ENCODE data around the gene UBE2R2.

Gene UBE2R2

DNA sequence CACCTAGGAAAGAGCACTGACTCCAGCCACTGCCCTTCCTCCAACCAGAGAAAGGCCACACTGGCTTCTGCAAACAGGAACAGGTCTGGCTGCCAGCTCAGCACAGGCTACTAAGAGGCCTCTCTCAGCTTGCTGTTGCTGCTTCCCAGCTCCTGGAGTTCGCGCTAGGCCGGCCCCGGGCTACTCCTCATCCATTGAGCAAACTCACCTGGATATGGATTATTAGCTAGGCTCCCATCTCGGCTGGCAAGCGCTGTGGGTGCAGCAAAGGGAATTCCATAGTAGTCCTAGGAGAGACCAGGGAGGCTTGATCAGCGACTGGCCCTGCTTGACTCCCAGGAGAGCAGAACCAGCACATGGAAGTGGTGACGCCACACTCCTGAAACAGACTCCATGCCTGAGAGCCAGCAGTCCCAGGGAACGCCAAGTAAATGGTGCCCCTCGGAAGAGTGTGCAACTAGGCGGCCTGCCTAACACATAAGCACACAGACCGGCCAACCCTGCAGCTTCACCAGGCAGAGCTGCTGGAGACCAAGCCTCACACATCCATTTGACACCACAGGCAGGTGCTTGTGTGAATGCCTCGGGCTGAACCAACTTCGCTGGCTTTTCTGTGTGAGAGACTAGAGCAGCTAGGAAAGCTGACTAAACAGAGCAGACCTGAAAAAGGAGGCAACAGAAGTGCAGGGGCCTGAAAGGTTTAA, 107.2 kb downstream of the UBE2R2 start:
- H3K4me1 ChIP-seq (ENCODE audit: control insufficient read depth, insufficient read depth, low read length), result no peaks in the 10 kb centered on the region
- TF ChIP-seq ZNF843 (tag by site-specific recombination; IDR thresholded peaks at IDR 0.05) (no peak), ZNF394 (tag by site-specific recombination; IDR thresholded peaks at IDR 0.05; ENCODE audit: borderline replicate concordance) (no peak), ZNF24 (tag by site-specific recombination; IDR thresholded peaks at IDR 0.05) (no peak), OVOL3 (tag by site-specific recombination; IDR thresholded peaks at IDR 0.05) (no peak), ZSCAN23 (tag by site-specific recombination; IDR thresholded peaks at IDR 0.05) (no peak), ZNF16 (tag by site-specific recombination; IDR thresholded peaks at IDR 0.05; ENCODE audit: low read depth) (no peak), SP3 (tag by site-specific recombination; IDR thresholded peaks at IDR 0.05) (no peak)
- peaks cover 0 to 100% of the 10 kb centered on the region in 2 experiments; a peak in 1 of 3 replicates for H3K36me3 ChIP-seq (ENCODE audit: control insufficient read depth in 2 of 2, insufficient read depth in 1 of 2, low read length in 2 of 2)
- H3K27ac ChIP-seq (ENCODE audit: extremely low read depth, low read depth, low read length), result no peak overlapping the region
- no peaks in the 10 kb centered on the region for H3K9me3 ChIP-seq (ENCODE audit: control insufficient read depth, insufficient read depth, low read depth, low read length)
- ChIA-PET POLR2A (interaction anchor here (0.9 kb wide), 1 partner anchor 124 kb away, joined by 6 read pairs; no protein-coding TSS in a partner anchor), CTCF (interaction anchor here (0.6 to 4.0 kb wide), 19 partner anchors 9 to 454 kb away, joined by 3 to 34 read pairs (median 4); no protein-coding TSS in a partner anchor)
- no peak overlapping the region for H3K4me3 ChIP-seq (ENCODE audit: low read depth, low read length)

GRCh38 chr9:33924978-33925797, 108.2 kb downstream of the UBE2R2 start:
- H3K4me3 ChIP-seq (ENCODE audit: low read depth, low read length), result no peak overlapping the region
- ChIA-PET POLR2A (interaction anchor here (0.5 to 0.9 kb wide), 3 partner anchors 123 to 128 kb away, joined by 3 to 6 read pairs (median 4); no protein-coding TSS in a partner anchor), CTCF (interaction anchor here (0.6 to 4.0 kb wide), 31 partner anchors 8 to 453 kb away, joined by 3 to 34 read pairs (median 4); no protein-coding TSS in a partner anchor)
- H3K36me3 ChIP-seq (ENCODE audit: control insufficient read depth in 2 of 2, insufficient read depth in 1 of 2, low read length in 2 of 2), result peaks cover 0 to 96% of the 10 kb centered on the region in 2 experiments; a peak in 2 of 3 replicates
- TF ChIP-seq, protein P1, sequence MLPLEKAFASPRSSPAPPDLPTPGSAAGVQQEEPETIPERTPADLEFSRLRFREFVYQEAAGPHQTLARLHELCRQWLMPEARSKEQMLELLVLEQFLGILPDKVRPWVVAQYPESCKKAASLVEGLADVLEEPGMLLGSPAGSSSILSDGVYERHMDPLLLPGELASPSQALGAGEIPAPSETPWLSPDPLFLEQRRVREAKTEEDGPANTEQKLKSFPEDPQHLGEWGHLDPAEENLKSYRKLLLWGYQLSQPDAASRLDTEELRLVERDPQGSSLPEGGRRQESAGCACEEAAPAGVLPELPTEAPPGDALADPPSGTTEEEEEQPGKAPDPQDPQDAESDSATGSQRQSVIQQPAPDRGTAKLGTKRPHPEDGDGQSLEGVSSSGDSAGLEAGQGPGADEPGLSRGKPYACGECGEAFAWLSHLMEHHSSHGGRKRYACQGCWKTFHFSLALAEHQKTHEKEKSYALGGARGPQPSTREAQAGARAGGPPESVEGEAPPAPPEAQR (tag by site-specific recombination; IDR thresholded peaks at IDR 0.05), result no peak
- peak; percentile 62 for TF ChIP-seq ZNF654 (tag by site-specific recombination; IDR thresholded peaks at IDR 0.05; ENCODE audit: low read depth)
- TF ChIP-seq ZBTB17 (tag by site-specific recombination; IDR thresholded peaks at IDR 0.05), result 0 out of 2 replicates have a peak, but pooled peaks have one; percentile 11
- no peak for TF ChIP-seq ELK4 (IDR thresholded peaks at IDR 0.05; ENCODE audit: borderline replicate concordance, low read depth, low read length)
- TF ChIP-seq ZNF324 (tag by site-specific recombination; IDR thresholded peaks at IDR 0.05), result no peak
- TF ChIP-seq, protein P2, sequence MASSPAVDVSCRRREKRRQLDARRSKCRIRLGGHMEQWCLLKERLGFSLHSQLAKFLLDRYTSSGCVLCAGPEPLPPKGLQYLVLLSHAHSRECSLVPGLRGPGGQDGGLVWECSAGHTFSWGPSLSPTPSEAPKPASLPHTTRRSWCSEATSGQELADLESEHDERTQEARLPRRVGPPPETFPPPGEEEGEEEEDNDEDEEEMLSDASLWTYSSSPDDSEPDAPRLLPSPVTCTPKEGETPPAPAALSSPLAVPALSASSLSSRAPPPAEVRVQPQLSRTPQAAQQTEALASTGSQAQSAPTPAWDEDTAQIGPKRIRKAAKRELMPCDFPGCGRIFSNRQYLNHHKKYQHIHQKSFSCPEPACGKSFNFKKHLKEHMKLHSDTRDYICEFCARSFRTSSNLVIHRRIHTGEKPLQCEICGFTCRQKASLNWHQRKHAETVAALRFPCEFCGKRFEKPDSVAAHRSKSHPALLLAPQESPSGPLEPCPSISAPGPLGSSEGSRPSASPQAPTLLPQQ (tag by site-specific recombination; IDR thresholded peaks at IDR 0.05), result no peak
- TF ChIP-seq ZNF2 (tag by site-specific recombination; IDR thresholded peaks at IDR 0.05), result peak; percentile 26; the same call in 1 of the 2 replicates
- H3K4me1 ChIP-seq (ENCODE audit: control insufficient read depth, insufficient read depth, low read length), result no peaks in the 10 kb centered on the region
- no peaks in the 10 kb centered on the region for H3K9me3 ChIP-seq (ENCODE audit: control insufficient read depth, insufficient read depth, low read depth, low read length)
- no peak overlapping the region for H3K27ac ChIP-seq (ENCODE audit: extremely low read depth, low read depth, low read length)
